ENCODE measurements around the gene CDH18.

Gene CDH18

GRCh38 chr5:19694949-19695611 lies 292.9 kb downstream of the CDH18 start:
- Mint-ChIP-seq H3K9me3 (no peaks in the 10 kb centered on the region), H3K27me3 (no peaks in the 10 kb centered on the region), H3K27ac (no peak overlapping the region), H3K4me1 (no peaks in the 10 kb centered on the region), H3K36me3 (no peaks in the 10 kb centered on the region), H3K4me3 (no peak overlapping the region)
- no peak for DNase-seq
- CTCF ChIA-PET, result no interaction called here

- H3K9me3 Mint-ChIP-seq, result peaks cover 13% of the 10 kb centered on the region
- no peaks in the 10 kb centered on the region for H3K27me3 Mint-ChIP-seq
- CTCF ChIA-PET, result no interaction called here
- H3K36me3 Mint-ChIP-seq, result no peaks in the 10 kb centered on the region
- H3K4me3 Mint-ChIP-seq, result no peak overlapping the region
- H3K4me1 Mint-ChIP-seq, result no peaks in the 10 kb centered on the region
- no peak overlapping the region for H3K27ac Mint-ChIP-seq
- DNase-seq, result no peak
Observed at GRCh38 chr5:19690978-19691377, 297.0 kb downstream of the CDH18 start.

- peaks cover 18% of the 10 kb centered on the region for H3K9me3 Mint-ChIP-seq
- no peak for DNase-seq
- no peaks in the 10 kb centered on the region for H3K27me3 Mint-ChIP-seq
- no peak overlapping the region for H3K4me3 Mint-ChIP-seq
- CTCF ChIA-PET, result no interaction called here
- H3K4me1 Mint-ChIP-seq, result no peaks in the 10 kb centered on the region
- no peaks in the 10 kb centered on the region for H3K36me3 Mint-ChIP-seq
- no peak overlapping the region for H3K27ac Mint-ChIP-seq
Observed at GRCh38 chr5:19685473-19685872, 302.5 kb downstream of the CDH18 start.

- H3K4me3 Mint-ChIP-seq, result no peak overlapping the region
- H3K27me3 Mint-ChIP-seq, result no peaks in the 10 kb centered on the region
- no peaks in the 10 kb centered on the region for H3K4me1 Mint-ChIP-seq
- CTCF ChIA-PET, result no interaction called here
- no peak for DNase-seq
- no peaks in the 10 kb centered on the region for H3K36me3 Mint-ChIP-seq
- H3K27ac Mint-ChIP-seq, result no peak overlapping the region
- H3K9me3 Mint-ChIP-seq, result peaks cover 2% of the 10 kb centered on the region
Observed at GRCh38 chr5:19676895-19677294, 311.1 kb downstream of the CDH18 start.

- no peak overlapping the region for H3K4me3 Mint-ChIP-seq
- no peaks in the 10 kb centered on the region for H3K27me3 Mint-ChIP-seq
- H3K27ac Mint-ChIP-seq, result no peak overlapping the region
- H3K36me3 Mint-ChIP-seq, result no peaks in the 10 kb centered on the region
- H3K4me1 Mint-ChIP-seq, result no peaks in the 10 kb centered on the region
- CTCF ChIA-PET, result no interaction called here
- DNase-seq, result no peak
- peaks cover 3% of the 10 kb centered on the region for H3K9me3 Mint-ChIP-seq
Observed at GRCh38 chr5:19660679-19661078, 327.3 kb downstream of the CDH18 start.

GRCh38 chr5:19655627-19656026 lies 332.4 kb downstream of the CDH18 start:
- Mint-ChIP-seq H3K36me3 (no peaks in the 10 kb centered on the region), H3K4me3 (no peak overlapping the region), H3K9me3 (peaks cover 5% of the 10 kb centered on the region), H3K4me1 (no peaks in the 10 kb centered on the region), H3K27me3 (no peaks in the 10 kb centered on the region), H3K27ac (no peak overlapping the region)
- DNase-seq, result no peak
- CTCF ChIA-PET, result no interaction called here

GRCh38 chr5:19638461-19638860 lies 349.5 kb downstream of the CDH18 start:
- H3K27me3 Mint-ChIP-seq, result no peaks in the 10 kb centered on the region
- no peaks in the 10 kb centered on the region for H3K4me1 Mint-ChIP-seq
- no peaks in the 10 kb centered on the region for H3K36me3 Mint-ChIP-seq
- H3K4me3 Mint-ChIP-seq, result no peak overlapping the region
- DNase-seq, result no peak
- no peak overlapping the region for H3K27ac Mint-ChIP-seq
- CTCF ChIA-PET, result no interaction called here
- peaks cover 11% of the 10 kb centered on the region for H3K9me3 Mint-ChIP-seq

- no peak for DNase-seq
- CTCF ChIA-PET, result no interaction called here
- Mint-ChIP-seq H3K27me3 (no peaks in the 10 kb centered on the region), H3K36me3 (no peaks in the 10 kb centered on the region), H3K4me1 (no peaks in the 10 kb centered on the region), H3K9me3 (peaks cover 16% of the 10 kb centered on the region), H3K27ac (no peak overlapping the region), H3K4me3 (no peak overlapping the region)
Observed at GRCh38 chr5:19630876-19631275, 357.1 kb downstream of the CDH18 start.

GRCh38 chr5:19626211-19626610 lies 361.8 kb downstream of the CDH18 start:
- no peaks in the 10 kb centered on the region for H3K27me3 Mint-ChIP-seq
- CTCF ChIA-PET, result no interaction called here
- no peak overlapping the region for H3K4me3 Mint-ChIP-seq
- peaks cover 19% of the 10 kb centered on the region for H3K9me3 Mint-ChIP-seq
- no peak for DNase-seq
- H3K4me1 Mint-ChIP-seq, result no peaks in the 10 kb centered on the region
- no peaks in the 10 kb centered on the region for H3K36me3 Mint-ChIP-seq
- no peak overlapping the region for H3K27ac Mint-ChIP-seq

- no peak for DNase-seq
- Mint-ChIP-seq H3K4me3 (no peak overlapping the region), H3K27ac (no peak overlapping the region), H3K36me3 (no peaks in the 10 kb centered on the region), H3K4me1 (no peaks in the 10 kb centered on the region), H3K27me3 (no peaks in the 10 kb centered on the region), H3K9me3 (peaks cover 16% of the 10 kb centered on the region)
- CTCF ChIA-PET, result no interaction called here
Observed at GRCh38 chr5:19625562-19625961, 362.4 kb downstream of the CDH18 start.

GRCh38 chr5:19619571-19619970 lies 368.4 kb downstream of the CDH18 start:
- no peak for DNase-seq
- Mint-ChIP-seq H3K4me1 (no peaks in the 10 kb centered on the region), H3K27me3 (no peaks in the 10 kb centered on the region), H3K36me3 (no peaks in the 10 kb centered on the region), H3K9me3 (peaks cover 11% of the 10 kb centered on the region), H3K4me3 (no peak overlapping the region), H3K27ac (no peak overlapping the region)
- CTCF ChIA-PET, result no interaction called here

- H3K27ac Mint-ChIP-seq, result no peak overlapping the region
- peaks cover 11% of the 10 kb centered on the region for H3K9me3 Mint-ChIP-seq
- DNase-seq, result no peak
- no peaks in the 10 kb centered on the region for H3K27me3 Mint-ChIP-seq
- no peaks in the 10 kb centered on the region for H3K36me3 Mint-ChIP-seq
- CTCF ChIA-PET, result no interaction called here
- no peaks in the 10 kb centered on the region for H3K4me1 Mint-ChIP-seq
- no peak overlapping the region for H3K4me3 Mint-ChIP-seq
Observed at GRCh38 chr5:19616701-19617215, 371.2 kb downstream of the CDH18 start.

- no peak overlapping the region for H3K4me3 Mint-ChIP-seq
- H3K4me1 Mint-ChIP-seq, result no peaks in the 10 kb centered on the region
- DNase-seq, result no peak
- CTCF ChIA-PET, result no interaction called here
- no peaks in the 10 kb centered on the region for H3K27me3 Mint-ChIP-seq
- H3K27ac Mint-ChIP-seq, result no peak overlapping the region
- peaks cover 9% of the 10 kb centered on the region for H3K9me3 Mint-ChIP-seq
- no peaks in the 10 kb centered on the region for H3K36me3 Mint-ChIP-seq
Observed at GRCh38 chr5:19615661-19616060, 372.3 kb downstream of the CDH18 start.

GRCh38 chr5:19615071-19615470 lies 372.9 kb downstream of the CDH18 start:
- Mint-ChIP-seq H3K4me3 (no peak overlapping the region), H3K9me3 (peaks cover 9% of the 10 kb centered on the region), H3K36me3 (no peaks in the 10 kb centered on the region), H3K4me1 (no peaks in the 10 kb centered on the region), H3K27ac (no peak overlapping the region), H3K27me3 (no peaks in the 10 kb centered on the region)
- CTCF ChIA-PET, result no interaction called here
- DNase-seq, result no peak

GRCh38 chr5:19608444-19609002 lies 379.5 kb downstream of the CDH18 start:
- no peak overlapping the region for H3K4me3 Mint-ChIP-seq
- peaks cover 4% of the 10 kb centered on the region for H3K9me3 Mint-ChIP-seq
- no peaks in the 10 kb centered on the region for H3K4me1 Mint-ChIP-seq
- CTCF ChIA-PET, result no interaction called here
- no peaks in the 10 kb centered on the region for H3K27me3 Mint-ChIP-seq
- no peak overlapping the region for H3K27ac Mint-ChIP-seq
- H3K36me3 Mint-ChIP-seq, result no peaks in the 10 kb centered on the region
- DNase-seq, result no peak
